Ectodermal cell (in vitro differentiated cells): ENCODE results near the gene KDM6B.

Experiments used
- H3K27ac ChIP-seq: 2 replicates; pipeline ENCODE4 v1.7.0; 2013; ENCODE audit warnings: mild to moderate bottlenecking, low read depth, low read length; ENCODE audit not compliant: insufficient read depth, poor library complexity, severe bottlenecking
- H3K27me3 ChIP-seq: 2 replicates; pipeline ENCODE4 v1.7.0; 2013; ENCODE audit warnings: mild to moderate bottlenecking, low read length; ENCODE audit not compliant: insufficient read depth, control insufficient read depth, poor library complexity, severe bottlenecking
- H3K36me3 ChIP-seq: one replicate; pipeline ENCODE4 v1.7.0; 2013; ENCODE audit warnings: low read length; ENCODE audit not compliant: control insufficient read depth, insufficient read depth
- H3K4me1 ChIP-seq: one replicate; pipeline ENCODE4 v1.7.0; 2013; ENCODE audit warnings: low read length; ENCODE audit not compliant: control insufficient read depth, insufficient read depth
- H3K4me3 ChIP-seq: 2 replicates; pipeline ENCODE4 v1.7.0; 2013; ENCODE audit warnings: low read depth, low read length, control low read depth; ENCODE audit not compliant: insufficient read depth
- H3K9me3 ChIP-seq: 2 replicates; pipeline ENCODE4 v1.7.0; 2013; ENCODE audit warnings: mild to moderate bottlenecking, low read length, moderate library complexity; ENCODE audit not compliant: control insufficient read depth
- WGBS, 2 experiments: methylation state at CpG; one replicate each; pipeline ENCODE4 v1.1.7; 2013; ENCODE audit warnings: missing lambda C conversion rate in 2 of 2; 5-methylcytosine and 5-hydroxymethylcytosine counted together

The KDM6B gene

GRCh38 chr17:7852919-7853690, 19.1 kb downstream of the KDM6B start:
- no peaks in the 10 kb centered on the region for H3K27me3 ChIP-seq
- H3K27ac ChIP-seq: no peak overlapping the region
- no peak overlapping the region for H3K4me3 ChIP-seq
- 67 to 72% methylated on average over 50 to 51 of the region's 51 CpGs for WGBS, 2 experiments
- H3K9me3 ChIP-seq: no peaks in the 10 kb centered on the region
- H3K4me1 ChIP-seq: peaks cover 25% of the 10 kb centered on the region
- peaks cover 36% of the 10 kb centered on the region for H3K36me3 ChIP-seq

GRCh38 chr17:7853691-7854038, 19.6 kb downstream of the KDM6B start:
- 44 to 52% methylated on average over 21 of the region's 21 CpGs for WGBS, 2 experiments
- Histone ChIP-seq H3K27ac (no peak overlapping the region), H3K9me3 (no peaks in the 10 kb centered on the region), H3K4me1 (peaks cover 26% of the 10 kb centered on the region), H3K27me3 (no peaks in the 10 kb centered on the region), H3K4me3 (no peak overlapping the region), H3K36me3 (peaks cover 31% of the 10 kb centered on the region)

GRCh38 chr17:7854078-7854777, 20.2 kb downstream of the KDM6B start:
- Histone ChIP-seq H3K4me1 (peaks cover 32% of the 10 kb centered on the region), H3K9me3 (no peaks in the 10 kb centered on the region), H3K27ac (peak overlapping the region; percentile 58), H3K36me3 (peaks cover 25% of the 10 kb centered on the region), H3K4me3 (peak overlapping the region; percentile 74), H3K27me3 (no peaks in the 10 kb centered on the region)
- 5% methylated on average over 23 to 27 of the region's 31 CpGs for WGBS, 2 experiments

GRCh38 chr17:7854851-7855659, 21.0 kb downstream of the KDM6B start, which contains the start of gene TMEM88:
TSS of gene TMEM88 (plus strand) at chr17:7855066. CDS start at chr17:7855075, 9 bp downstream.
- Histone ChIP-seq H3K4me1 (peaks cover 32% of the 10 kb centered on the region), H3K4me3 (peak within 1 kb of the TSS; percentile 74), H3K27ac (peak within 1 kb of the TSS; percentile 58), H3K36me3 (peaks cover 17% of the 10 kb centered on the region), H3K27me3 (no peaks in the 10 kb centered on the region), H3K9me3 (no peaks in the 10 kb centered on the region)
- 1% methylated on average over 57 of the region's 57 CpGs for WGBS, 2 experiments

GRCh38 chr17:7855660-7856010, 21.6 kb downstream of the KDM6B start:
- Histone ChIP-seq H3K4me3 (peak overlapping the region; percentile 74), H3K4me1 (peaks cover 32% of the 10 kb centered on the region), H3K27me3 (no peaks in the 10 kb centered on the region), H3K9me3 (no peaks in the 10 kb centered on the region), H3K36me3 (peaks cover 13% of the 10 kb centered on the region), H3K27ac (no peak overlapping the region)
- WGBS, 2 experiments: 1 to 2% methylated on average over 15 of the region's 15 CpGs

- Histone ChIP-seq H3K36me3 (peaks cover 13% of the 10 kb centered on the region), H3K27me3 (no peaks in the 10 kb centered on the region), H3K4me3 (peak overlapping the region; percentile 74), H3K4me1 (peaks cover 31% of the 10 kb centered on the region), H3K27ac (peak overlapping the region; percentile 94), H3K9me3 (no peaks in the 10 kb centered on the region)
- WGBS, 2 experiments: 6% methylated on average over 29 of the region's 29 CpGs
These were observed 22.2 kb downstream of the KDM6B start for GRCh38 chr17:7856011-7856810.

- Histone ChIP-seq H3K27me3 (no peaks in the 10 kb centered on the region), H3K4me3 (peak within 1 kb of the TSS; percentile 74), H3K4me1 (peaks cover 25% of the 10 kb centered on the region), H3K36me3 (peaks cover 12% of the 10 kb centered on the region), H3K9me3 (no peaks in the 10 kb centered on the region), H3K27ac (peak within 1 kb of the TSS; percentile 94)
- 1% methylated on average over 64 of the region's 64 CpGs for WGBS, 2 experiments
These were observed 23.0 kb downstream of the KDM6B start, which contains the start of gene NAA38 for GRCh38 chr17:7856811-7857712. TSS of gene NAA38 (minus strand) at chr17:7857559. CDS start at chr17:7857463, 96 bp downstream.

GRCh38 chr17:7857713-7858521, 23.9 kb downstream of the KDM6B start, which contains the start of gene CYB5D1:
TSS of gene CYB5D1 (plus strand) at chr17:7858003. CDS start at chr17:7858135, 132 bp downstream.
- Histone ChIP-seq H3K36me3 (peaks cover 3% of the 10 kb centered on the region), H3K4me1 (peaks cover 23% of the 10 kb centered on the region), H3K4me3 (peak within 1 kb of the TSS; percentile 74), H3K27me3 (no peaks in the 10 kb centered on the region), H3K27ac (peak within 1 kb of the TSS; percentile 94), H3K9me3 (no peaks in the 10 kb centered on the region)
- WGBS, 2 experiments: 1% methylated on average over 48 of the region's 48 CpGs
